ENCODE results near the gene TNNI3K. TPM values are rescaled to one million over a fixed set of nuclear protein-coding genes. Genes with fewer than 3 reads are reported as not detected.

TNNI3K gene
- total RNA-seq, 1 donor from 2014 or later: 4.7 TPM

DNA sequence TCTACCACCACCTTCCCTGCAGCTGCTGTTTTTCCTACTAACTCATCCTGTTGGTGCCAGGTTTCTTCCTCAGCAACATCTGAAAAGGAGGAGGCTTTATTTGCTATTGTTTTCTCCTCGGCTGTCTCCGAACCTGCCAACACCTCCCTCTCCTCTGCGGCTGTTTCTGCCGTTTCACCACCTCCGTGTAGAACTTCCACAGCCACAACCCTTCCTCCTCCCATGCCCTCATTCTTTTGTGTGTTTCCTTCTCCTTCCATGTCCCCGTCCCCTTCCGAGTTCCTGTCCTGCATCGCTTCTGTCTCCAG is 336.3 kb downstream of the TNNI3K start:
- no peak for DNase-seq (ENCODE audit: low spot score)

DNA sequence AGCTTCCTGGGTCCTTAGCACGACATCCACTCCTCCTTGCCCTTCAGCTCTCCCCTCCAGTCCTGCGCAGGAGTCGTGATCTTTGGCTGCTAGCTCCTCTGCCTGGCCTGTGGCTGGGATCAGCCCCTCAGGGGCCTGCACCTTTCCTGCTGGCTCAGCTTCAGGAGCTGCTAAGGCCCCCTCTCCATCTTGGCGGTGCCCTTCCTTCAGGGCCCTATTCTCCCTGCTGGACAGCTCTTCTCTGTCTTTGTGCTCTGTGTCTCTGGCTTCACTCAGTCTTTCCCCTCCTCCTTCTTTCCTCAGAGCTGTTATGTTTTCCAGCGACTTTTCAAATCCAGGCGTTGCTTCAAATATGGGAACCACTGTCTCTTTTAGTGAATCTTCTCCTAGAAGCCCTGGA is 336.7 kb downstream of the TNNI3K start:
- DNase-seq (ENCODE audit: low spot score): no peak

GRCh38 chr1:74578101-74578500 is 342.9 kb downstream of the TNNI3K start:
- DNase-seq (ENCODE audit: low spot score): no peak

GRCh38 chr1:74579425-74579824 is 344.2 kb downstream of the TNNI3K start:
- DNase-seq (ENCODE audit: low spot score): no peak

DNA sequence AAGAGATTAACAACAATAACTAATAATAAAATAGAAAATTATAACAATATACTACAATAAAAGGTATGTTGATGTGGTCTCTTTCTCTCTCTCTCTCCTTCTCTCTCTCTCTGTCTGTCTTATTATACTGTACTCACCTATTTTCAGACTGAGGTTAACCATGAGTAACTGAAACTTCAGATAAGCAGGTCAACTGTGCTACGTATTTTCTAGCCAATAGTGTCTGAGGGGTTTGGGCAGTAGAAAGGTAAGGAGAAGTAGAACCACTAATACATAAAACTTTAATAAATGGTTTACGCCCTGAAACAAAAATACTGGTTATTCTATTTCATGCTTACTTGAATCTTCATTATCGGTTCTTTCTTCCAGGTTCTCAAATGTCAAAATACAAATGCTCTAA is 348.2 kb downstream of the TNNI3K start:
- DNase-seq (ENCODE audit: low spot score): no peak

DNA sequence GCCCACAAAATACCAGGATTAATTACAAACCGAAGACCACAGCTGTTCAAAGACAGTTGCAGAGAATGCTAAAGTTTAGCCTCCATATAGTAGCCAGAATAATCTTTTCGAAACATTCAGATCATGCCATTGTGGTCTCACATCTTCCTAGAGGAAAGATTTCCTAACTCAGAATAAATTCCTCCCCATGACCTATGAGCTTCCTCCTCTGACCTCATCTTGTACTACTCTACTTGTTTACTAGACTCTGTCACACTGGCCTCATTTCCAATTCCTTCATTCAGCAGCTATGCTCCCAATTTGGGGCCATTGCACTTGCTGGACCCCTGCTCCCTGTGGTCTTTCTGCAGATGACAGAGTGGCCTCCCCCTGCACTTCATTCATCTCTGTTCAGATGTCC is 349.0 kb downstream of the TNNI3K start:
- DNase-seq (ENCODE audit: low spot score): no peak

DNA sequence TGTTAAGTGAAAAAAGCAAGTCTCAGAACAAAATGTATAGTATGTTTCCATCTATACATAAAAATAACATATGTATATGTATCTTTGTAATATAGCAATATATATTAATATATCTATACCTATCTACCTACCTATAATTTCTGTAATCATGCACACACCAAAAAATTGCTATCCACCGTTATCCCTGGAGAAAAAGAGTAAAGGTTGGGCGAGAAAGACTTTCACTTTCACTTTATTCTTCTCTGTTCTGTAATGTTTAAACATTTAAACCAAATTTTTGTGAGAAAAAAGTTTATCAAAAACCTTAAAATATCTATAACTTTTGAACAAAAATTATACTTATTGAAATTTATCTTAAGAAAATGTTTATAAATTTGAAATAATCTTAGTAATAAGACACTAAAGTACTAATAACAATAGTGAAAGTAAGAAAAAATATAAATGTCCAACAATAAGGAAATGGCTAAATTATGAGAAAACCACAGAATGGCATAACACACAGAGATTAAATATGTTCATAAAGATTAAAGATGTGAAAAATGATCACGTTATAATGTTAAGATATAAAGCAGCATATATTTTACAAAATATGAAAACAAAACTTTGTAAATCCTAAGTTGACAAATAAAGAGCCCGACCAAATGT is 351.2 kb downstream of the TNNI3K start:
- no peak for DNase-seq (ENCODE audit: low spot score)

GRCh38 chr1:74587888-74588287 is 352.7 kb downstream of the TNNI3K start:
- DNase-seq (ENCODE audit: low spot score): no peak

DNA sequence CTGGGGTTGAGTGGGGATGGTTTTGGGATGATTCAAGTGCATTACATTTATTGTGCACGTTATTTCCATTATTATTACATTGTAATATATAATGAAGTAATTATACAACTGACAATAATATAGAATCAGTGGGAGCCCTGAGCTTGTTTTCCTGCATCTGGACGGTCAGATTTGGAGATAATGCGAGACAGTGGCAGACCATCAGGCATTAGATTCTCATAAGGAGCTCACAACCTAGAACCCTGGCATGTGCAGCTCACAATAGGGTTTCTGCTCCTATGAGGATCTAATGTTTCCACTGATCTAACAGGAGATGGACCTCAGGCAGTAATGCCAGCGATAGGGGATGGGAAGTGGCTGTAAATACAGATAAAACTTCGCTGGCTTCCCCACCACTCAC is 355.1 kb downstream of the TNNI3K start:
- no peak for DNase-seq (ENCODE audit: low spot score)

DNA sequence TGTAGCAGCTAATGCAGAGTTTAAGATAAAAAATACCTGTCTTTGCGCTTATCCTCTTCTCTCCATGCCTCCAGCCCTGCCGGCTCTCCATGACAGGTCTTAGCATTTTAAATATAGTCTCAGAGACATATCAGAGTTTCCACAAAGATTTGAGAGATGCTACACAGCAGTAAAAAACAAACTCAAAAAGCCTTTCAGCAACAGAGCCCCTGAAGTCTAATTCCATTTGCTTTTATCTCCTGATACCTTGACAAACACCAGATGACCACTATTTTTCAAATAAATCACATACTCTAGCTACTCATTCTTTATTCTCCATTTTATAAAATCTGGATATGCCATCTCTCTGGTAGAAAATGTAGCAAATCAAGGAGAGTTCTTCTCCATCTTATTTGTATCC is 356.8 kb downstream of the TNNI3K start:
- no peak for DNase-seq (ENCODE audit: low spot score)

DNA sequence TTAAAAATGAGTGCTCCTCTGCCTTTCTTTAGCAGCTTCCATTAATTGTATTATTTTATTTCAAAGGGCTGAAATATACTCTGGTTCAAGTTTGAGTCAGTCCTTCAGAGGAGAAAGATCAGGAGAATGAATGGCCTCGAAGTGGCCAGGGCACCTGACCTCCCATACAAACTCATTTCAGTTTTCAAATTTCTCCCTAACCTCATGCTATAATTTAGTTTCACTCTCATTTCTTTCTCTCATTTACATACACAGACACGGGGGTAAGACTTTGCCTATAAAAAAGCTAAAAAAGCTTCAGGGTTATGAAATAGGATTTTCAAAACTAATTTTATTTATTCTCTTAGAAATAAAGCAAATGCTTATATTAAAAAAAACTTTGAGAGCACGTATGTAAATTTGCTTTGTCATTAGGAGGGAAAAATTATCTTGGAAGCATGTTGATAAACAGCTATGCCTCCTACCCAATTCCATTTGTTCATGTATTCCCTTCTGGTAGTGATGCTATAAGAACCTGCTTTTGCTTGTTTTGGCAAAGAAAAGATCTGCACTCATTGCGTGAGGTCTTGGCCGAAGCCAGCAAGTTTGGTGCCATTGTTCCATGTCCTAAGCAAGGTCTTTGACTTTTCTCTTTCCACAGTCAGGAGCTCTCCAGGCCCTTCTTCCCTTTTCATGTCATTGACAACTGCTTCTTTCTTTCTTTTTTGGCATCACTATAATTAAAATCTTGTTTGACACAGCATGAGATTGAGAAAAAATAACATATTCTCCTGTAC is 357.6 kb downstream of the TNNI3K start:
- DNase-seq (ENCODE audit: low spot score): no peak

Other genes with a start within 250 kb of the TNNI3K start
- 1.6 TPM for gene LRRIQ3, start 37.2 kb upstream of the TNNI3K start, total RNA-seq
- 27.6 TPM for gene FPGT, start 37.1 kb upstream of the TNNI3K start, total RNA-seq